IPS-NIHi11 (cell line): Measurements from ENCODE around the gene TEAD3.

Experiments used
- DNase-seq: peaks from one replicate; pipeline ENCODE4 v3.0.0; 2012; ENCODE audit warnings: mixed read lengths, low spot score

TEAD3 gene

DNA sequence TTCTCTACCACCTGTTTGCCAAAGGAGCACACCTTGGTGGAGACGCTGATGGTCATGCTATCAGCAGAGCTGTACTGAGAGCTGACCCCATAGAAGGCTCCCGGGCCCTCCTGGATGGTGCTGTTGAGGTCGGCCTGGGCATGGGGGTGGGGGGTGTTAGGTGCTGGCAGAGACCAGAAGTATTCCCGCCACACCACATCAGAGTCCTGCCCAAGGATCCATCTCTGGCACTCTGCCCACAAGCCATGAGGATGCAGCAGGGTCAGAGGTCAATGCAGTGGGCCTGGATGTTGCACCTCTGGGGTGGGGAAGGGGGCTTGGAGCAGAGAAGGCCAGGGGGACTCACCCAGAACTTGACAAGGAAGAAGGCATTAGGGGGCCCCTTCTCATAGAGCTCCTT, 21.3 kb downstream of the TEAD3 start:
- no peak for DNase-seq

GRCh38 chr6:35474942-35475570, 21.8 kb downstream of the TEAD3 start:
- DNase-seq = no peak

GRCh38 chr6:35474131-35474941, 22.5 kb downstream of the TEAD3 start:
- DNase-seq = peak; percentile 29

- DNase-seq = peak; percentile 31
Measured at GRCh38 chr6:35473850-35474130, 23.1 kb downstream of the TEAD3 start.

GRCh38 chr6:35473075-35473849, 23.6 kb downstream of the TEAD3 start:
- DNase-seq = no peak

GRCh38 chr6:35471836-35472345, 25.0 kb downstream of the TEAD3 start:
- DNase-seq = no peak

- no peak for DNase-seq
Measured at GRCh38 chr6:35470663-35471120, 26.2 kb downstream of the TEAD3 start.

- no peak for DNase-seq
Measured at GRCh38 chr6:35469751-35470662, 26.9 kb downstream of the TEAD3 start.

- DNase-seq = no peak
Measured at GRCh38 chr6:35468980-35469750, 27.7 kb downstream of the TEAD3 start.

DNA sequence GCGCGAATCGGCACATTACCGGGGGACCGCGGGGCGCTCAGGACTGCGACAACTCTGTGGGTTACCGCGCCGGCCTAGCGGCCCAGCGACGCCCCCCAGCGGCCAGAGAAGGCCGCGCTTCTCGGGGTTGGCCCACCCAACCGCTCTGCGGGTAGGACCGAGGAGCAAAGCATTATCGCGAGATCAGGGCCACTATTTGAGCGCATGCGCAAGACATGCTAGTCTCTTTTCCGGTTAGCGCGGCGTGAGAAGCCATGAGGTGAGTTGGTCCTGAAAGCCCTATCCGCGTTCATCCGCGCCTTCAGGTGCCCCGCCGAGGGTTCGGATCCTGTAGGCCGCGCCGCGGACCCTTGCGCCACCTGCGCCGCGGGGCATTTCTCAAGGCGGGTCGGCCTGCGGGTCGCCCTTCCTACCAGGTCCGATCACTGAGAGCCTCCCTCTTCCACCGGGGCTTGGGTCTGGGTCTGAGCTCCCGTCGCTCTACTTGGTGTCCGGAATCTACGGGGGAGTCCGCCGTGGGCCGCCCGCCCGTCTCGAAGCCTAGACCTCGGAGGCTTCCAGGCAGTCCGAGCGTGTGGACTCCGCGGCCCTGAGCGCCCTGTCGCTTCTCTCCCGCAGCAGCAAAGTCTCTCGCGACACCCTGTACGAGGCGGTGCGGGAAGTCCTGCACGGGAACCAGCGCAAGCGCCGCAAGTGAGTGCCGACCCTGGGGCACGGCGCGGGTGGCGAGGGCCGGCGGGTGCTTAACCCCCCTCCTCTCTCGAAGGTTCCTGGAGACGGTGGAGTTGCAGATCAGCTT, 28.5 kb downstream of the TEAD3 start, which contains the start of gene RPL10A:
TSS of gene RPL10A (plus strand) at position 221 of the 799 bp plus-strand sequence. CDS start at position 255, 34 bp downstream.
- DNase-seq = peak; percentile 94

DNA sequence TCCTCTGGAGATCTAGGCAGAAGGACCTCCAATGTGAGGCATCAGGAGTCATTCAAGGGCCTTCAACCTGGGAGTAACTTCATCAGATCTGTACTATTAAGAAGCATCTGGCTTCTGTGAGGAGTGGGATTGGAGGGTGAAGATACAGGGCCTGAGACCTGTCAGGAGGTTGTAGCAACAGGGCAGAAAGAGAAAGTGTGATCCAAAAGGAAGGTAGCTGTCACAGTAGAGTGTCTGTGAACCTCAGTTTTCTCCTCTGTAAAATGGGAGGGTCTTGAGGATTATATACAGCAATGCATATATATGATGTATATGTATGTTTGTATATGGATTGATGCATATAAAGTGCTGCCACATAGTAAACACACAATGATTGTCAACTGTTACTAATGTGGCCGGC, 31.2 kb downstream of the TEAD3 start:
- DNase-seq = no peak

DNA sequence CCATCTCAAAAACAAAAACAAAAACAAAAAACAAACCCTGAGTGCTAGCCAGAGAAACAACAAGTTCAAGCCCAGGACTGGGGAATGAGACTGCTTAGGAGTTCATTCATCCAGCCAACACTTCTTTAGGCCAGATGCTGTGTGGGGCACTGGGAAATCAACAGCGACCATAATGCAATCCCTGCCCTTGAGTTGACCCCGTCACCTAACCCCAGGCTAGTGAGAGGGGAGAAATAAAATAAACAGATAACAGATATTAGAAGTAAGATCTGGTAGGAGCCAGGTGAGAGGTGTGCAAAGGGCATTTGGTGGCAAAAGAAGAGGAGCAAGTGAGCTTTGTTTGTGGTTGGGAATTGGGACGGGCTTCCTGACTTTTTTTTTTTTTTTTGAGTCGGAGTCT, 33.6 kb downstream of the TEAD3 start:
- no peak for DNase-seq

DNA sequence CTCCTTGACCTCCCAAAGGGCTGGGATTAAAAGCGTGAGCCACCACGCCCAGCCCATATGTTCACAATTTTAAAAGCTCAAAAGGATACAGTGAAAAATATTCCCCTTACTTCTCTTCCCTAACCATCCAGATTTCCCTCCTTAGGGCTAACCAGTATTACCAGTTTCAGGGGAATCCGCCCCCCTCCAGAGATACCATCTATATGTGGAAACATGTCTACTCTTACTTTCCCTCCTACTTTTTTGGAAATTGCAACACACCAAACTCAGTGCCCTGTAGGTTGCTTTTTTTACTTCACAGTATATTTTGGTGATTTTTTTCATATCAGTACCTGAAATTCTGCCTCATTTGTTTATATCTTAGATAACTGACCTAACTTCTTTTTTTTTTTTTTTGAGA, 35.6 kb downstream of the TEAD3 start:
- DNase-seq = no peak

- DNase-seq = no peak
Measured at GRCh38 chr6:35457907-35458306, 39.0 kb downstream of the TEAD3 start.

DNA sequence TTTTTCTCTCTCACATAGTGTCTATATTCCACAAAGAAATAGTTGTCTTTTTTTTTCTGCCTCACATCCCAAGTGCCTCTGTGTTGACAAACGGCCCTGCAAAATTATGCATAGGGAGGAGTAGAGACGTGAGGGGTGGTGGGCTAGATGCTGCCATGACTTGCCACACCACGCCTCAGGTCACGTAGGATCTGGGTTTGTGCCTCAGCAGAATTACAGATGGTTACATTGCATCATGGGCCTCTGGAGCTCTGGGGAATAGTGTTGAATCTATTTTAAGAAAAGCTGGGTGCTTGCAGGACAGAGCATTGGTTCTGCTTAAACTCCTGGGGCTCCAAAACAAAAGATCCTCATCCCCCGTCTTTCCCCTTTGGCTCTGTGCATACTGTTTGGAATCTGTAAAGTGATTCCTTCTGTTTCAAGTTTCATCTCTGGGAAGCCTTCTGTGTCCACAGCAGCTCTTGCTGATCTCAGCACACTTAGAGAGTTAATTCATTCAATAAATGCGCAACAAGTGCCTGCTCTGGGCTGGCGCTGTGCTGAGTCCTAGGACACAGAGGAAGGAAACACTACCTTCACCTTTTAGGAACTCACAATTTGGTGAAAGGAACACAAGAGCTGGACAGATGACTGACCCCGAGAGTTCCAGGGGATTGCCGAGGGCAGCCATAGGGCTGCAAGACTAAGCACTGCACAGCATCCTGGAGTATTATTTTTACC, 42.3 kb downstream of the TEAD3 start:
- DNase-seq = no peak

DNA sequence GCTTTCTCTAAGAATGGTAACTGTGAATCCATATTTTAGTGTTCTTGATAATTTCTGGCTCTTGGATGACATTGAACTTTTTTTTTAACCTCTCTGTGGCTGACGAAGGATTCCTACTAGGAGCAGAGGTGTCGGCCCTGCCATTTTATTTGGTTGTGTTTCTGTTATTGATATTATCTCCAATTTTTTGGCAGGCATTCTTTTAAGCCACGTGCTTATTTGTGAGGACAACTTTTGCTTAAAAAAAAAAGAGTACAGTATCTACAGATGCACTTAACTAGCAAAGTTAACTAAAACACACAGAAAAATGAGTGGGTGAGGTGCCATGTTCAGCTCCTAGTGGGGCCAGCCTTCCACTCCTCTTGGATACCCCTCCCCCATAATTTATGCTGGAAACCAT, 43.6 kb downstream of the TEAD3 start:
- no peak for DNase-seq

DNA sequence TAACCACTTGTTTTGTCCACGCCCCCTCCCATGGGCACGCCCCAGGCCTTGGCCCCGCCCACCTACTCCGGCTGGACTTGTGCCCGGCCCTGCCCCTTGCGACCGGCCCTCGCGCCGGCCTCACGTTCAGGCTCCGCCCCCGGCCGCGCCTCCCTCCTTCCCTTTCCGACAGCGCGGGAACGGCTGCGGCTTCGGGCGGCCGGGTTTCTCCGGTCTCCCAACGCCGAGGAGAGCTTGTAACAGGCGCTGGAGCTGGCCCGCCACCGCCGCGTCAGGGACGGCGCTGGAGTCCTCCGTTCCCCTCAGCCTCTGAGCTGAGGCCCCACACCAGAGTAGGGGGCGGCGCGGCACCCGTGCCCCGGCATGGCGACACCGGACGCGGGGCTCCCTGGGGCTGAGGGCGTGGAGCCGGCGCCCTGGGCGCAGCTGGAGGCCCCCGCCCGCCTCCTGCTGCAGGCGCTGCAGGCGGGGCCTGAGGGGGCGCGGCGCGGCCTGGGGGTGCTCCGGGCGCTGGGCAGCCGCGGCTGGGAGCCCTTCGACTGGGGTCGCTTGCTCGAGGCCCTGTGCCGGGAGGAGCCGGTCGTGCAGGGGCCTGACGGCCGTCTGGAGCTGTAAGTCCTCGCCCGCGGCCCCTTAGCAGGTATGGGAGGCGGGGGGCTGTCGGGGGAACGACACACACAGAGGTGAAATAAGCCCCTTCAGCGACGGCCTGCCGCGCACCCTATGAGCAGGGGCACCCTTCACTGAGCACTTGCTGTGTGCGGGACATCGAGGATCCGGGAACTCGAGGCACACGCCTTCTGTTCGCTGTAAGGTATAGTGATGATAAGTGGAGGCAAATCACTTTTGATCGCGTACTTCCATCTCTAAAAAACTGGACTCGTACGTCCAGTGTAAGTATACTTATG, 44.4 kb downstream of the TEAD3 start, which contains the start of gene FANCE:
TSS of gene FANCE (plus strand) at position 156 of the 908 bp plus-strand sequence. CDS start at position 364, 208 bp downstream.
- DNase-seq = peak; percentile 99
